ENCODE measurements around the gene HYAL3.
"Not testable (repeated sequence)": the region's sequence is repeated elsewhere in the genome, so short reads cannot be mapped to it uniquely, and the experiment has no call there.

HYAL3 gene

GRCh38 chr3:50268703-50269451, 30.3 kb downstream of the HYAL3 start, which contains the start of gene SEMA3B:
Gene SEMA3B, plus strand, starts transcription at chr3:50269147. Its CDS starts 94 bp downstream, at chr3:50269241.
- DNase-seq: no peak

DNA sequence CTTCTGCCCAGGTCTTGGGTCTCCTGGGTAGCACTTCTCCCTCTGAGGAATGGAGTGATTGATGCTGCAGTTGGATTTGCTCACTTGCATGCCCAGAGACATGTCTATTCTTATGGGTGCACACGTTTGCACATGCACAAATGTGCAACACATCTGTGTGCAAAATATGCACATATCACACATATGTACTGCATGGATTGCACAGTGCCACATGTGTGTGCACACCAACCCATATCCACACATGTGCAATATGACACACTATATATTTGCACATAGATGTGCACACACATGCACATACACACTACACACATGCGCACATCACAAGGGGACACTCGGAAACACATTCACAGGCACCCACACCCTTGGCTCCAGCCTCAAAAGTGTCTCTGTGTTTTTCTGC, 30.9 kb downstream of the HYAL3 start:
- DNase-seq: no peak

DNA sequence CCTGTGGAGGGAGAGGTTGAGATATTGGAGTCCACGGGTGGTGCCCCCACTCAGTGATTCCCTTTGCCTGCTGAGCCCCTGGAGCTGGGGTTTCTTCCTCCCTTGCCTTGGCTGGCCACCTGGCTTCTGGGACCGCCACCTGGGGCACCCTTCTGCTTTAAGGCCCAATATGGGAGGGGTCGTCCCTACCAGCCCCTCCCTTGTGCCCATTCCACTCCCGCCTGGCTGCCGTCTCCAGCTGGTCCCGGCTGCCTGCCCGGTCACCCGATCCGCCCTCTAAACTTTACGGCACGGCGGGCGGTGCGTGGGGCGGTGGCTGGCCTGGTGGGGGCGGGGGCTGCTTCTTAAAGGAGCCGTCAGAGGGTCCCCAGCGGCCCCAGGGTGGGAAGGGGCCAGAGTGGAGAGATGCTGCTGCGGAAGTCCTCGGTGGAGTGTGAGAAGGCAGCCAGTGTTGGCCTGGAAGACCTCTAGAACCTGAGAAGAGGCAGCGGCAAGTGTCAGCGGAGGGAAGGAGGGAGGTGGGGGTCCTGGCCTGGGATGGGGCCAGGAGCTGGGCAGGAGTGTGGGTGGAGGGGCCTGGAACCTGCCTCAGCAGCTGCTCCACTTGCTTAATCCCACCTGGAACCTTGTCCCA, 31.8 kb downstream of the HYAL3 start:
- no peak for DNase-seq

- DNase-seq: no peak
Observed at GRCh38 chr3:50266836-50267235, 32.4 kb downstream of the HYAL3 start.

DNA sequence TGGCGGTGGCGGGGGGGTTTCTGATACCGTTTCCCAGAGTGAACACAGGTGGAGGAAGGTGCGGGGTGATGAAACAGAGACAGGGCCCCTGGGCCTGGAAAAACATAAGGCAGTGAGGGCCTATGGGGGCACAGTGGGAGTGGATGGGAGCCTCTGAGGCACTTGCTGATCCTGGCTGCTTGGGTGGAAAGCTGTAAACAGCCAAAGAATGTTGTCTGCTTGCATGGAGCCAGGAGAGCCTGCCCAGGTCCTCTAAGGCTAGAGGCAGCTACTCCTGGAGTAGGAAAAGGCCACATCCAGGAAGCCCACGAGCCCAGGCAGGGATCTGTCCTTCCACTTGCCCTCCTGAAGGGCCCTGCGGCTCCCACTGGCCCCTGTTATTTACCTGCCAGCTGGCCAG, 33.2 kb downstream of the HYAL3 start:
- DNase-seq: no peak

- no peak for DNase-seq
Observed at GRCh38 chr3:50265571-50265970, 33.6 kb downstream of the HYAL3 start.

DNA sequence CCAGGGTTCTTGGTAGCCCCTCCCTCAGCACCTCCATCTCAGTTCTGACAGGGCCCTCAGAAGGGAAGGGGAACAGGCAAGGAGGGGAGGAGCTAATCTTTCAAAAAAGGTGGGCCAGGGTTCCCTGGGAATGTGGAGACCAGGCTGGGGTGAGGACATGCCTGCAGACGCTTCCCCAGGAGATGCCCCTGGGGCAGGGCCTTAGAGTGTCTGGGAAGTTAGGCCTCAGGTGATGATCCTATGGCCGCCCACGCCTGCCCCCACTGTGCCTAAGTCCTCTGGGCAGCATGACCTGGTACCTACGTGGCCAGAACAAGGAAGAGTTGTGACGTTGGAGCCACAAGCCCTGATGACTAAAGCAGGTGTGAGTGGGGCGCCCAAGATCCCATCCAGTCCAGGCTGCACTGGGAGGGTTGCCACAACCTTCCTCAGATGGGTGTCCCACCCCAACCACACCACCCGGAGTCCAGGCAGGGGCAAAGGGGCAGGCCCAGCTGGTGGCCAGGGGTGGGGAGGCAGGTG, 34.2 kb downstream of the HYAL3 start:
- no peak for DNase-seq

- no peak for DNase-seq
Observed at GRCh38 chr3:50264383-50264963, 34.7 kb downstream of the HYAL3 start.

DNA sequence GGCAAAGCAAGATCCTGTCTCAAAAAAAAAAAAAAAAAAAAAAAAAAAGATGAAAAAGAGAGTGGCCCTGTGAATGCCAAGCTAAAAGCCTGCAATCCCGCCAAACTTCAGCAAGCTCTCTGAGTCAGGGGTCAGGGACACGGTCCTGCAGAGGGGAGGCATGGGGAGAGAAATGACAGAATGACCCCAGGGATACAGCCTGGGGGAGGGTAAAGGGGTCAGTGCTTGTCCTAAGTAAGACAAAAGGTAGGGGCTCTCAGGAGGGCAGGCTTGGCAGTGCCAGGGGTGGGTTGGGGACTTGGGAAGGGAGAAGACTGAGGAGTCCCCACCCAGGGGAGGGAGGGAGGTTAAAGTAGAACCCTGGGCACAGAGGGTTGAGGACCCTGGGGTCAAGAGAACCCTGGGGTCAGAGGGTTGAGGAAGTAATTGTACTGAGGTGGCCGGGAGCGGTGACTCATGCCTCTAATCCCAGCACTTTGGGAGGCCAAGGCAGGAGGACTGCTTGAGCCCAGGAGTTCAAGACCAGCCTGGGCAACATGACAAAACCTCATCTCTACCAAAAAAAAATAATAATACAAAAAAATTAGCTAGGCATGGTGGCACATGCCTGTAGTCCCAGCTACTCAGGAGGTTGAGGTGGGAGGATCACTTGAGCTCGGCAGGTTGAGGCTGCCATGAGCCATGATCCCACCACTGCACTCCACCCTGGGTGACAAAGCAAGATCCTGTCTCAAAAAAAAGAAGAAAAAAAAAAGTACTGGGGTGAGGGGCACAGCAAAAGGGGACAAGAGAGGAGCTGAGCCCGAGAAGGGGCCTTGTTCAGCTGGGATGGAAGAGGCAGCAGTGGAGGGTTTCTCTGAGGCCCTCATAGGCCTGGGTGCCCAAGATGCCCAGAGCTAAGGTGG, 35.5 kb downstream of the HYAL3 start:
- no peak for DNase-seq

GRCh38 chr3:50262778-50263177, 36.4 kb downstream of the HYAL3 start:
- DNase-seq: no peak

DNA sequence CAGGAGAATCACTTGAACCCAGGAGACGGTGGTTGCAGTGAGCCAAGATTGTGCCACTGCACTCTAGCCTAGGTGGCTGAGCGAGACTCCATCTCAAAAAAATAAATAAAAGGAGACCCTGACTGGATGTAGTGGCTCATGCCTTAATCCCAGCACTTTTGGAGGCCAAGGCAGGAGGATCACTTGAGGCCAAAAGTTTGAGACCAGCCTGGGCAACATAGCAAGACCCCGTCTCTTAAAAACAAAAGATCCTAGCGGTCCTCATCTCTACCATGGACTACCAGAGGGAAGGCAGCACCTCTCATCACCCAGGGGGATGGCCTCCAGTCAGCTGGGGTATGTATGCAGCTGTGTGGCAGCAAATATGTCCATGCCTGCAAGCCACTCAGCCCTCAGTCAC, 37.0 kb downstream of the HYAL3 start:
- not testable (repeated sequence) for DNase-seq

DNA sequence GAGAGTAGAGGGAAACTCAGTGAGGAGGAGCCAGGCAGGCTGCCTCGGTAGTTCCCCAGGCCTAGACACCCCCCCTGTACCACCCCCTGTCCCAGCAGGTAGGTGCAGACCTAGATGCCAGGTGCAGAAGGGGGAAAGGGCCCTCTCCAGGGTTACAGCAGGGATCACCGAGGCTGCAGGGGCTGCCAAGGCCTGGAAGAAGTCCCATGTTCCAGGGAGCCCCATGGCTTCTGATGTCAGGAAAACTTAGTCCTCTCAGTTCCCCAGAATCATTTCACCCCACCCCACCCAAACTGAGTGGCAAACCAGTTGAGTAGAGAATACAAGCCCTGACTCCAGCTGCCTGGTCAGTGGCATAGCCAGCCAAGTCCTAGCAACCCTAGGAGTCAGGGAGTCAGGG, 37.7 kb downstream of the HYAL3 start:
- no peak for DNase-seq

- DNase-seq: no peak
Observed at GRCh38 chr3:50260942-50261441, 38.2 kb downstream of the HYAL3 start.

DNA sequence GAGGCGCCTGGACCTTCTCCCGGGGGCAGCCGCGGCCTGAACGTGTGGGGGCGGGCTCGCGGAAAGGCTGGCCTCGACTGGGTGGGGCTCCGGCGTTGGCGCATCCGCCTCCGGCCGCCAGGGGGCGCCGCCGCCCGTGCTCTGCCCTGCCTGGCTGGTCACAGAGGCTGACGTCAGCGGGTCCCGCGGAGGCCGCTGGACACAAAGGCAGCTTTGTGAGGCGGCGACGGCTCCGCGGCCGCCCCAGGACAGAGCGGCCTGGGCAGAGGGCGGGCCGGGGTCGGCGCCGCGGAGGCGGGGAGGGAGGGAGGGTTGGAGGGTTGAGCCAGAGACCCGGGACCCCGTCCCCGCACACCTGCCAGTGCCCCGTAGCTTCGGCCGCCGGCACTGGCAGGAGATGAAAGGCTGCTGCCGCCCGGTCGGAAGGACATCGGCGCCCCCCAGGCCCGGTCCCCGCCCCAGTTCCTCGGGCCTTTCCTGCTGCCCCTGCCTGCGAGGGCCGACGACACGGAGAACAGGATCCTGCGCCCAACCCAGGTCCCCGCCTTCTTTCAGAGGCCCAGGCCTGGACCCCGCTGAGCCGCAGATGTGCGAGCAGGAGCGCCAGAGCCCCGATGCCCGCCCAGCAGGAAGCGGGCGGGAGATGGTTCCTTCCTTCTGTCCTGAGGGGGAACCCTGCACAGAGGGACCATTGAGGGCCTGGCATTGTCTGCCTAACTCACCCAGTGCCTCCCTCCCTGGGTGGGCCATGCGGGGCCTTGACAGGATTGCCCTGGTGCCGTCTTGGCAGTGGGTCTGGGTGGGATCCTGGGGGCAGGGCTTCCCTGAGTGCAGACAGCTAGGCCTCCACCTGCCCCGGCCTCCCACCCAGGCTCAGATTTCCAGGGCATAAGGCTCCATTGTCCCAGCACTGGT, 38.9 kb downstream of the HYAL3 start:
- DNase-seq: peak; percentile 88 to 89

DNA sequence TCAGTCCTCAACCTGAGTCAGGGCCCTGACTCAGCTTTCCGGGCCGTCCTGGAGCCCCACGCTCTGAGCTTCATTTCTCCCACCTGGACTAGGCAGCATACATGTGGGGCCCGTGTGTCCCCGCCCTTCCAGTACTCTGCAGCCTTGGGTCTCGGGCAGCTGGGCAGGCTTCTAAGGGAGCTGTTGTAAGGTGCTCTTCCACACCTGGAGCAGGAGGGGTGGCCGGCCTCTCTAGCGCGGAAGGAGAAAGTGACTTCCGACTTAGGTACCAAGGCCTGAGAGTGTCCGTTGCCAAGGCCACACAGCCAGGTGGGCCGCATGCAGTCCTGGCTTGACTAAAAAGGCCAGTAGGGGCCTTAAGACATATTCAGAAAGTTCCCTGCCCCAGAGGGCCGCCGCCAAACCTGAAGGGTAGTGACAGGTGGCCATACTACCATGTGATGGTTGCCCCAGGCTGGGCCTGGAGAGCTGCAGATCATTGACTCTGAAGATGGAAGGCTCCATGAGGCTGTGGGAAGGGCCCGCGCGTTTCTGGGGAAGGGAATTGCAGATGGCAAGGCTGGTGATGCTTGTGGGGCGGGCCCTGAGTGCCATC, 39.7 kb downstream of the HYAL3 start:
- DNase-seq: no peak

- DNase-seq: no peak
Observed at GRCh38 chr3:50258979-50259378, 40.2 kb downstream of the HYAL3 start.

GRCh38 chr3:50258029-50258680, 41.0 kb downstream of the HYAL3 start:
- DNase-seq: no peak

- DNase-seq: peak in 1 of 2 donors; percentile 46
Observed at GRCh38 chr3:50256978-50257890, 42.0 kb downstream of the HYAL3 start.

DNA sequence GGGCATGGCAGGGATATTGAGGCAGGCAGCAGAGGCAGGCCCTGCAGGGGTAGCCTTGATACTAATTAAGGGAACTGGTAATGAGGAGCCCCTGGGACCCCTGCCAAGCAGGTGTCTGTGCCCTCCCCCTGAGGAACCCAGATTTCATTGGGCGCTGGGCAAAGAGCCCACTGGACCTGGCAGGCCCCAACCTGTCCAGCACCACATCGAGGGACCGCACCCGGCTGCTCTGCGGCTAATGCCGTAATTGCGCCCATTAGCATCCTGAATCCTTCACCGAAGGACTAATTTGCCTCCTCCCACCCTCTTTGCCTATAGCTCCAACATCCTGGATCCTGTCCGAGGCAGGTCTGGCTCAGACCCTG, 44.0 kb downstream of the HYAL3 start:
- no peak for DNase-seq

Measured in CD4-positive, alpha-beta T cell treated with Interleukin-1 beta for 1 hour (primary cell).